Ecto neural progenitor cell (in vitro differentiated cells): Measurements from ENCODE around the gene CRELD1.
A peak's percentile ranks its signal among the peaks of the same experiment; 100 is the strongest.

Experiments
- DNase-seq: peaks from one replicate; pipeline ENCODE4 v3.0.0-alpha.2; 2018; ENCODE audit warnings: low spot score

CRELD1 gene

GRCh38 chr3:9903904-9904303 is 29.7 kb upstream of the CRELD1 start:
- no peak for DNase-seq

GRCh38 chr3:9906480-9906879 is 27.2 kb upstream of the CRELD1 start:
- no peak for DNase-seq

GRCh38 chr3:9908286-9908685 is 25.3 kb upstream of the CRELD1 start:
- DNase-seq: no peak

GRCh38 chr3:9909221-9910013 is 24.2 kb upstream of the CRELD1 start:
- DNase-seq: no peak

GRCh38 chr3:9911863-9912262 is 21.8 kb upstream of the CRELD1 start:
- DNase-seq: no peak

- DNase-seq: no peak
Measured at GRCh38 chr3:9912294-9912935, 21.2 kb upstream of the CRELD1 start.

- DNase-seq: no peak
Measured at GRCh38 chr3:9913601-9914000, 20.0 kb upstream of the CRELD1 start.

- DNase-seq: no peak
Measured at GRCh38 chr3:9914011-9914410, 19.6 kb upstream of the CRELD1 start.

- DNase-seq: no peak
Measured at GRCh38 chr3:9914559-9915253, 18.9 kb upstream of the CRELD1 start.

- peak; percentile 78 for DNase-seq
Measured at GRCh38 chr3:9915254-9916141, 18.1 kb upstream of the CRELD1 start.

- no peak for DNase-seq
Measured at GRCh38 chr3:9916346-9916733, 17.3 kb upstream of the CRELD1 start.

- DNase-seq: peak; percentile 80
Measured at GRCh38 chr3:9916734-9917680, 16.6 kb upstream of the CRELD1 start, which contains the start of gene IL17RC. TSS of gene IL17RC (plus strand) at chr3:9917098. CDS start at chr3:9917316, 218 bp downstream.

GRCh38 chr3:9917820-9918219 is 15.8 kb upstream of the CRELD1 start:
- no peak for DNase-seq

GRCh38 chr3:9918261-9919038 is 15.2 kb upstream of the CRELD1 start:
- no peak for DNase-seq

- DNase-seq: no peak
Measured at GRCh38 chr3:9928158-9928557, 5.5 kb upstream of the CRELD1 start.

GRCh38 chr3:9930804-9931418 is 2.7 kb upstream of the CRELD1 start:
- no peak for DNase-seq

- DNase-seq: no peak
Measured at GRCh38 chr3:9932535-9932842, 1.1 kb upstream of the CRELD1 start.

GRCh38 chr3:9932843-9933560 is 632 bp upstream of the CRELD1 start:
- peak; percentile 90 for DNase-seq

GRCh38 chr3:9934235-9934621 is 594 bp downstream of the CRELD1 start:
- DNase-seq: no peak
